Activated CD4-positive, alpha-beta T cell treated with anti-CD3 and anti-CD28 coated beads for 24 hours (primary cell): ENCODE results near the gene NCEH1.
"Not testable (repeated sequence)": the region's sequence is repeated elsewhere in the genome, so short reads cannot be mapped to it uniquely, and the experiment has no call there.

Source experiments
- DNase-seq, 2 donors: peaks; one replicate each; pipeline ENCODE4 v3.0.0-alpha.2; 2020; ENCODE audit warnings: low read depth in 2 of 2

The NCEH1 gene

DNA sequence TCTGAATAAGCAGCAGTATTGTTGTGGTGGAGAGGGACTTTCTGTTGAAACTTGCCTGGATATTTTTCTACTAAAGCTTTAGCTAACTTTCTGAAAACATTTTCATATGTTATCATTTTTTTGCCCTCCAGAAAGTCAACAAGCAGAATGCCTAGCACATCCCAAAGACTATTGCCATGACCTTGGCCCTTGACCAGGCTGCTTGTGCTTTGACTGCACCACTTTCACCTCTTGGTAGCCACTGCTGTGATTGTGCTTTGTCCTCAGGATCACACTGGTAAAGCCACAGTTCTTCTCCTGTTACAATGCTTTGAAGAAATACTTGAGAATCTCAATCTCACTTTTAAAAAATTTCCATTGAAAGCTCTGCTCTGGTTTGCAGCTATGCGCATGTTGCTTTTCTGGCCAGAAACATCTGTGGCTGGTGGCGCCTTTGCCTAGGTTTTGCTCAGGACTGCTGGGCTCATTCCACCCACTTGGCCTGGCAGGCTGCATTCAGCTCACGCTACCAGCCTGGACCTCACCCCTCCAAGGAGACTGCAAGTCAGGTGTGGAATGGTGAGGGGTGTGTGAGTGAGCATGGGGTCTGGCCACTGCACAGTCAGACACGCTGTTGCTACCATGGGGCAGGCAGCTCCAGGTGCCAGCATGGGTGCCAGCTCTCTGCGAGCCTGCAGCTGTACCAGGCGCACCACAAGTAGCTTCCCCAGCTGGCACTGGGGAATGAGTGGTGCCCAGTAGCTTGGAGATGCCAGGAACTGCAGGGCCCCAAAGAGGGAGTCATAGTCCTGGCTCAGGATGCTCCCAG is 97.8 kb downstream of the NCEH1 start:
- no peak for DNase-seq

DNA sequence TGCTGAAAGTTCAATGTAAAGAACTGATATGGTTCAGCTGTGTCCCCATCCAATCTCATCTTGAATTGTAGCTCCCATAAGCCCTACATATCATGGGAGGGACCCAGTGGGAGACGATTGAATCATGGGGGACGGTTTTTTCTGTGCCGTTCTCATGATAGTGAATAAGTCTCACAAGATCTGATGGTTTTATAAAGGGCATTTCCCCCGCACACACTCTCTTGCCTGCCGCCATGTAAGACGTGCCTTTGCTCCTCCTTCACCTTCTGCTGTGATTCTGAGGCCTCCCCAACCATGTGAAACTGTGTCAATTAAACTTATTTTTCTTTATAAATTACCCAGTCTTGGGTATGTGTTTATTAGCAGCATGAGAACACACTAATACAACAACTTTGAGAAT is 101.1 kb downstream of the NCEH1 start:
- DNase-seq: no peak

DNA sequence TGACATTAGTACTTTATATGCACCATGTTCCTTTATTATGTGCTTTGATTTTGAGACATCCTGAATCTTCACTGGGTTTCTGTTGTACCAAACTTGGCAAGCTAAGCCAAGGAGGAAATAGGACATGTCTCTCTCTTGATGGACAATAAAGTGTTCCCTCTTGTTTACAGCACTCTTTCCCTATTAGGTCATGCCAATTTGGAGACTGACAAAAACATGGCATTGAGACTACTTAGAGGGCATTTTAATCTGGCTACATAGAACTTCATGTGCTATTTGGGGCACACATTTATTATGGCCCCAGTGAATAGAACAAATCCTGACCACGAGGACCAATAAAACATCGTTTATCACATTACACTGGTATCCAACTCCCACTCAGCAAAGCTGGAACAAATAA is 102.3 kb downstream of the NCEH1 start:
- no peak for DNase-seq

DNA sequence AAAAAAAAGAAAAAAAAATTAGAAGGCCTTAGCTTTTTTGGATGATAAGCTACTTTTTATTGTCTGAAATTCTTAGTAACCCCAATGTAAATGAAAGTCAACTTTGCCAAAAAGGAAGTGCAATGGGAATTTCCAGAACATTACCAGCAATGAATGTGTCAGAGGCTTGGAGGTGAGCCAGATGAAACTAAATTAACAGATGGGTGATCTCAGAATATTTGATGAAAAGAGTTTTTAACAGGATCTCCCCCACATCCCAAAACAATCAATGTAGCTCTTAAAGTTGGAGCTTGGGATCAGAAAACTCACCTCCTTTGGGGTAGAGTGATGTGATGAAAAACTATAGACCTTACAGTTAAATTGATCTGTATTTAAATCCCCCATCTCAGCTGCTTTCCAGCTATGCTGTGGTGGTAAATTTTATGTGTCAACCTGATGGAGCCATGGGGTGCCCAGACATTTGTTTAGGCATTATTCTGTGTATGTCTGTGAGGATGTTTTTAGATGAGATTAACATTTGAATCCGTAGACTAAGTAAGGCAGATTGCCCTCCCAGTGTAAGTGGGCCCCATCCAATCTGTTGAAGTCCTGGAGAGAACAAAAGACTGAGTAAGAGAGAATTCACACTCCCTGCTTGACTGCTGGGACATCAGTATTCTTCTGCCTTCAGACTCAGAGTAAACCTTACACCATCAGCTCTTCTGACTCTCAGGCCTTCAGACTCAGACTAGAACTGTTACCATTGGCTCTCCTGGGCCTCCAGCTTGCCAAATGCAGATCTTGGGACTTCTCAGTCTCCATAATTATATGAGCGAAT is 103.4 kb downstream of the NCEH1 start:
- DNase-seq: no peak

DNA sequence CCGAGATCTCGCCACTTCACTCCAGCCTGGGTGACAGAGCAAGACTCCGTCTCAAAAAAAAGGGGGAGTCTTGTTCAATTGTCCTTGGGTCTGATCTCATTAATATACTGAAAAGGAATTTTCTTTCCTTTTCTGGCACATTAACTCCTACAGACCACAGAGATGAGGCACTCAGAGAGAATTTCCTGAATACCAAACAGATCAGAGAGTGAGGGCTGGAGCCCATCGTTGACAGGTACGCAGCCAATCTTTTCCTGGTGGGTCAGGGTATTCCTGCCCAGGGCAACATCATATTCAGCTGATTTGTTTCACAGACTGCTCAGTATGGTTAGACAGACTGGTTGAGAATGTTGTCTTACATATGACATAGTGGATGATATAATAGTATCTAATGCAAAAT is 104.8 kb downstream of the NCEH1 start:
- no peak for DNase-seq

DNA sequence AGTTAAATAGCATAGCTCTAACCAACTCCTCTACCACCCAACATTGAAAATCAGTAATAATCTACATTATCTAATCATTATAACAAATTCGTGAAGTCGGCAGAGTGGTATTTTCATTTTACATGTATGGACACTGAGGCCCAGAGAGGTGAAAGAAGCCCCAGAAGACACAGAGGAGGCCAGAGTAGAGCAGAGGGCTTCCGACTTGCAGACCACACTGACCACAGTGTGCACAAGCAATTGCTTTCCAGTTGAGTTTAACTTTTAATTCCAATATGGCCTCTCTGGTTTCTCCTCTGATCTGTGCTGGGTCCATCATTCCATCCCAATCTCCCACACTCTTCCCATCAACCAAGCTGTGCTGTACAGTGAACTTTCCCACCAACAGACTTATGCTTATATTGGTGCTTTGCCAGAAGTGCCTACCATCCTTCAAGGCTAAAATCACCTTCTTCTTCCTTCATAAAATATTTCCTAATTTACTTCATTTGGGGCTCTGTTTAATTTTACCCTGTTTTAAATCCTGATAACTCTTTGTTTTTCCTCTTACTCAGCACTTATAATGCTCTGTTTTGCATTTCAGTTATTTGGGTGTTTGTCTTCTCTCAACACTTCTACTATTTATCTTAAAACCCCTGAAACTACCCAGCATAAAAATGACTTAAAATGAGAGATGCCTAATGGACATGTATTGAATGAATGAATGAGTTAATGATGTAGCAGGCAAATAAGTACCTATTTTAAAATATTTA is 105.8 kb downstream of the NCEH1 start:
- DNase-seq: no peak

DNA sequence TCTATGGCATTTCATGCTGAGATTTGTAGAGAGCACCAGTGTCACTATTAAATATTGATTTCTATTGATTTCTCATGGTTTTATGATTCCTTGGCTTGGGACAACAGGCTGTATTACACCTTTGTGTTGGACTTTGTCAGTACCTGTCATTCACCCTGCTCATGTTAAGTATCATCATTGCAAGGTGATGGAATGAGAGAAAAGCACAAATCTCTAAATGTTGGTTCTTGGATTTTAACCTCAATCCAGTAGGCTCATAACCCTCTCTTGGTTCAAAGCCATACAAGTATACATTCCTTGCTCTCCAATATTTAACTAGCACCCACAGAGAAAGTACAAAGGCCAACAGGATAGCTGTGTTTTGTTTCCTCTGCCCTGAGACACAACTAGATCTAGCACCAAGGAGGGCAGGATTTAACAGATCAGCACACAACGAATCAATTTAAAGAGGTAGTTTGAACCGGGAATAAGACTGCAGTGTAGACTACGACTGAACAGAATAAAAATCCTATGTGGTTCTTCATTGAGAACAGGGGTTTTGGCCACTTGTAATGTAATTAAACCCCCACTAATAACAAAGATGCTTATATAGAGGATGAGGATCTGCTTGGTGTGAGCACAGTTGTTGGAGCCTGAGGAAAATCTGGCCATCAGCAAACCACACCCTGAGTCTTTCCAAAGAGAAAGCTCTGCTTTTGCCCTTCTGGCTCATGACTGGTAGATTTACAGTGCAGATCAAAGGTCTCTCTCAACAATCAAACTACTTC is 109.6 kb downstream of the NCEH1 start:
- no peak for DNase-seq

DNA sequence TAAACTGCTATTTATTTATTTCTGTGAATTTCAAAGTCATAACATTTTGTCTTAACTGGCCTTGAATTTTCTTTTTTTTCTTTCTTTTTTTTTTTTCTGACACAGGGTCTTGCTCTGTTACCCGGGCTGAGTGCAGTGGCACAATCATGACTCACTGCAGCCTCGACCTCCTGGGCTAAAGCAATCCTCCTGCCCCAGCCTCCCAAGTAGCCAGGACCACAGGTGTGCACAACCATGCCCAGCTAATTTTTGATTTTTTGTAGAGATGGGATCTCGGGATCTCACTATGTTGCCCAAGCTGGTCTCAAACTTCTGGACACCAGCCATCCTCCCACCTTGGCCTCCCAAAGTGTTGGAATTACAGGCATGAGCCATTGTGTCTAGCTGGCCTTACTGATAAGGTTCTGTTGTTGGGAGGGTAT is 110.2 kb downstream of the NCEH1 start:
- no peak for DNase-seq

DNA sequence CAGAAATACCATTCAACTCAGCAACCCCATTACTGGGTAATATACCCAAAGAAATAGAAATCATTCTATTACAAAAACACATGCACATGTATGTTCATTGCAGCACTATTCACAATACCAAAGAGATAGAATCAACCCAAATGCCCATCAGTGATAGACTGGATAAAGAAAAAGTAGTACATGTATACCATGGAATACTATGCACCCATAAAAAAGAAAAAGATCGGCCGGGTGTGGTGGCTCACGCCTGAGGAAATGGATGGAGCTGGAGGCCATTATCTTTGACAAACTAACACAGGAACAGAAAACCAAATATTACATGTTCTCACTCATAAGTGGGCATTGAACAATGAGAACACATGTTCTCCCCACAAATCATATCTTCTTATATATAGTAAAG is 112.0 kb downstream of the NCEH1 start:
- no peak for DNase-seq

DNA sequence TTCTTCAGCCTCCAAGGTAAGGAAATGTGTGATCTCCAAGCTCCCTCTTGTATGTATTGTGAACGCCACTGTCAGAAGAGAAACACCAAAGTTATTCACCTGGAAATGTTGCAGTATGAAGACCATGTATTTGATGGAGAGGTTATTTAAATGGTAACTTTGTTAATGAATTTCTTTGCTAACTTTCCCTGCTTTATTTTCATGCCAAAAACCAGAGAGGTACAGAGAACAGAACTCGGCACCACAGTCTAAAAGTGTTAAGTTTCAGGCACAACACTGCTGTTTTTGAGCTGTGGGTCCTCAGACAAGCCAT is 114.5 kb downstream of the NCEH1 start:
- DNase-seq: no peak

DNA sequence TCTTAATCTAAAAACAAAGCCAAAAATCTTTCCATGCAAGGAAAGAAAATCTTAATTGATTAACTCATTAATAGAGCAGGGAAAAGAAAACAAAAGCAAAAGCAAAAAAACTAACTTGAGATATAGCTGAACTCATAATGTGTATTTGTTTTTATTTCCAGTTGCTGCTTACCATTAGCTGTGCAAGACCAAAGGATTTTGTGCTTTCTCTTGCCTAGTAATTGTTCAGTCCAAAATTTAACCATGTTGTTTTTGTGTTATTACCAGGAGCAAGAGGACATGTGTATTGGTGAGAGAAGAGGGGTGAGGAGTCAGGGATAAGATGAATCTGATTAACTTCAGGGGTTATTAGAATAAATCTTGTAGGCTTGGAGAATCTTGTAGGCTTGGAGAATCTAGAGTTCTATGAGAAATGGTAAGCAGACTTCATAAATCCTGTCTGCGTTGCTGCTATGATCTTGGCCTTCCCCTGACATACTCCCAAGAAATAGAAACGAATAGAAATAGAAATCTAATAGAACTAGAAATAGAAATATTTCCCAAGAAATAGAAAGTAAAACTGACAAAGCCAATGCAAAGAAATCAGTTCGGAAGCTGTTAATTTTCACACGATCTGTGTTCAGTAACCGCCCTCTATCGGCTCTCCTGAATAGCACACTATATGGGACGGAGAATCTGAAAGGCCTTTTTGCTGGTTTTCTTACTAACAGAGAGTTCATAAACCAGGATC is 115.0 kb downstream of the NCEH1 start:
- DNase-seq: peak; percentile 10 to 26

DNA sequence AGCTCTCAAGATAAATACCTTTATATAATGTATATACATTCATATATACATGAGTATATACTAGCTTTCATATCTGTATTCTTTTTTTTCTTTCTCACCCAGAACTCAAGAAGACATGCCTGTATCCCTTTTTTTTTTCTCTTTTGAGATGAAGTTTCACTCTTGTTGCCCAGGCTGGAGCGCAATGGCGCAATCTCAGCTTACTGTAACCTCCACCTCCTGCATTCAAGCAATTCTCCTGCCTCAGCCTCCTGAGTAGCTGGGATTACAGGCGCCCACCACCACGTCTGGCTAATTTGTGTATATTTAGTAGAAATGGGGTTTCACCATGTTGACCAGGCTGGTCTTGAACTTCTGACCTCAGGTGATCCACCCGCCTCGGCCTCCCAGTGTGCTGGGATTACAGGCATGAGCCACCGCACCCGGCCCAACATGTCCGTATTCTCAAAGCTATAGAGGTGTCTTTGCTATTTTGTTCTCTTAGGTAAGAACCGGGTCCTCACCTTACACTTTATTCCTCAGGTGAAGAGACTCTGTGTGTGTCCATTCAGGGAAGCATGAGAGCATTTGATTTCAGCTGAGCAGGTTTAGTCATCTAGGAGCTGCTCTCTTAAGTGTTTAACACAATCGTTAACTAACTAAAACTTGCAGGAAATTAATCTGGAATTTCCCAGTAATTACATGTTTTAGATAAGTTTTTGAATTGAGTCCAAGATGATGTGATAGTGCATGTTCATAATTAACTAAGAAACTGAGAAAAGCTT is 115.8 kb downstream of the NCEH1 start:
- DNase-seq: not testable (repeated sequence)

DNA sequence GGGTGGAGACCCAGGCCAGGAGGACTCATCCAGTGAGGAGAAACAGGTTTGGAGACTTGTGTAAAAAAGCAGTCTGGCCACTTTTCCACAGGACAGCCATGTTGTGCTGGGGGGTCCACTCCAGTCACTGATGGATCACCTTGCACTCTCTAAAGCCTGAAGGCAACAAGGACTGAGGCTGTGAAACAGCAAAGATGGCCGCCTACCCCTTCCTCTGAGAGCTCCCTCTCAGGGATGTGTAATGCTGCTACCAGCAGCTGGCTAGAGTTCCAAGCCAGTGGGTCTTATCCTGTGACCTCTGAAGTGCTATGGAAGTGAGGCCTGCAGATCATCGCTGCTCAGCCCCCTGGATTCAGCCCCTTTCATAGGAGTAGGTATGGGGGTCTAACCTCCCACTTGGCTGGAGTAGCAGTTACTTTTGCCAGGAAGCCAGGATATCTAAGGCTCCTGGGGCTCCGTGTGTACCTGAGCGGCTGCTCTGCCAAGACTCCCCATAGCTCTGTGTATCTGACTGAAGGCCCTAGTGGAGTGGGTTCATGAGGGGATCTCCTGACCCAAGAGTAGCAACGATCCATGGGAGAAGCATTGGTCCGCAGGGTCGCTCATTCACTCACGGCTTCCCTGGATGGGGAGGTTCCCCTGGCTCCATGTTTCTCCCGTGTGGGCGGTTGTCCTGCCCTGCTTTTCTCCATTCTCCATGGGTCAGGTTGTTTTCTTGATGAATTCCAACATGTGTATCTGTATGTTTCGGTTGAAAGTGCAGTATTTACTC is 117.8 kb downstream of the NCEH1 start:
- DNase-seq: no peak

DNA sequence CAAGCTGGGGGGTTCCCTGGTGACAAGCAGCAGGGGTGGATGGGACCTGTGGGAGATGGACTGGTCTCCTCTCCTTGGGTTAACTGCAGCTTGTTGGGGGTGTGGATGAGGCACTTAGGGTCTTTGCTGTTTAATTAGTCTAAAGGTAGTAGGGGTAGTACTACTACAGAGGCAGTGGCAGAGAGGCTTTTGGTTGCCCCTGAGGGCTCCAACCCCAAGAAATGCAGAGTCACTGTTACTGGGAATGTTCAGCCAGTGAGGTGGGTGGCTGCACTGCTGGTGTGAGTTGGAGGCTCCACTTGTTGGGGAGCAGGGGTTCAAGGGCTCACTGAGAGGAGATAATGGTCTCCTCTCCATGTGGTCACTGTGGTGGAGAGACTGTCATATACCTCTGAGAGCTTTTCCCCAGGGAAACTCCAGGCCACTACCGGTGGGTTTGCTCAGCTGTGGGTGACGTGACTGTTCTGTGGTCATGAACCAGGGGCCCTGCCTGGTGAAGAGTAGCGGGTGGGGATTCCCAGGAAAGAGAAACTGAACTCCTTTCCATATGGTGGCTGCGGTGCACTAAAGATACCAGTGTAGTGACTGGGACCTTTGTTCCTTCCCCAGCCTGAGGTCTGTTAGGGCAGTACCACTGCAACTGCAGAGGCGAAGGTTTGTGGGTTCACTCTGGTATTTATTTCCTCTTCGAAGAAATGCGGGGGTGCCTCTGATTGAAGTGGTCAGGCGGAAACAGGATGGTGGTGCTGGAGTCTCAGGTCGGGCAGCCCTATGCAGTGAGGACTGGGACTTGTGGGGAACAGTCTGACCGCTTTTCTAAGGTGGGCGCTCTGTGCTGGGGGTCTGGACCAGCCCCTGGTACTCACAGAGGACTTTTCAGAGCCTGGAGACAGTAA is 118.7 kb downstream of the NCEH1 start:
- peak; percentile 60 to 67 for DNase-seq

DNA sequence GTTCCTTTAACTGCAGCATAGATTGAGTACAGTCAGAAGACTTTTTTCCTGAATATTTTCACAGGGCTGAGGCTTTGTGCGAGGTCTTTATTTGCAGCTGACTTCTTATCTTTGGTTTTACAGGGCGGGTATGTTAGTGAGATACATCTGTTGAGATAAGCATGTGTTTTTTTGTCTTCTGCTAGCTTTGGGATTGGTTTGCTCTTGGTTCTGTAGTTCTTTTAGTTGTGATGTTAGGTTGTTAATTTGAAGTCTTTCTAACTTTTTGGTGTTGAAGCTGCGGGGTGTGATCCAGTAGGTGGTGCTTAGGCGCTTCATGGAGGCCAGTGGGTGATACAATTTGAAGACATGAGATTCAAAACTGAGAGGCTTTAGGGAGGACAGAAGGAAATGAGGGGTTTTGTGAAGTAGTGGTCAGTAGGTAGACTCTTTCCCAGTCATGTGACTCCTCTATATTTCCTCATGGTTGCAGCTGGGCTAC is 119.7 kb downstream of the NCEH1 start:
- DNase-seq: no peak

DNA sequence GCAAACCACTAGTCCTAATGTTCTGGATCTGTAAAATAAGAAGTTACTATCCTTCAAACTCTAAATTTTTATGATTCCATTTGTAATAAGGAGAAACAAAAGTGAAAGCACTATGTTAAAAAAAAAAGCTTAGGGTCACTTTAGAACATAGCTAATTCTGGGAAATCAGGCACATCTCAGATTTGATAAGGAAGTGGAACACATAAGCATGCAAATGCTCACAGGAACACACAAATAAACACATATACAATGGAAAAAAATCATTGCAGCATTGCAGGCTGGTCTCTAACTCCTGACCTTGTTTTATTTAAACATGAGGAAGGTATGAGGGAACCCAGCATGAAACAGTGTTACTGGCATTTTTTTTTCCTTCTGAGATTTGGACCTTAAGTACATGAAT is 124.4 kb downstream of the NCEH1 start:
- no peak for DNase-seq

DNA sequence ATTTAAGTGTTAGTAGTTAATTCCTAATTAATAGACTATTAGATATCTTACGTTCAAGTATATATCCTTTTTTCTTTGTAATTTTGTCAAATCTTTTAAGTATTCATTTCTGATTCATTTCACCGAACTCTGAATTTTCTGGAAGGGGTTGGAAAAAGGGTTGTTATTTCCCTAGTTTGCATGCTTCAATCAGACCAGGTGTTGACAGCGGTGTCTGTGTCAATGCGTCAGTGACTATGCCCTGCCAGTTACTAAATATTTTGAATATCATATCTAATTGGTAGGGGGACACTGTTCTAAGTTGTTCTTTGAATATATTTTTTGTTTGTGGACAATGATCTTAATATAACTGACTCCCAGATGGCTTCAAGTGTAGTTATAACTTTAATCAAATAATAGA is 124.9 kb downstream of the NCEH1 start:
- no peak for DNase-seq

DNA sequence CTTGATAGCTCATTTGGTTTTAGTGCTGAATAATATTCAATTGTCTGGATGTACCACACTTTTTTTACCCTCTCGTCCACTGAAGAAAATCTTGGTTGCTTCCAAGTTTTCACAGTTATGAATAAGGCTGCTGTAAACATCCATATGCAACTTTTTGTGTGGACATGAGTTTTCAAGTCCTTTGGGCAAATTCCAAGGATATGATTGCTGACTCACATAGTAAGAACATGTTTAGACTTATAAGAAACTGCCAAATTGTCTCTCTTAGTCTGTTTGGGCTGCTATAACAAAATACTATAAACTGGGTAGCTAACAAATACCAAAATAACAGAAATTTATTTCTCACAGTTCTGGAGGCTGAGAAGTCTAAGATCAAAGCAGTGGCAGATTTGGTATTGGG is 128.2 kb downstream of the NCEH1 start:
- no peak for DNase-seq
